SK-N-SH (cell line): ENCODE data around the gene RGS7. TPM values are rescaled to one million over a fixed set of nuclear protein-coding genes. Genes with fewer than 3 reads are reported as not detected.

Source experiments
- CTCF ChIA-PET: fragments of 300-600, 350-600 bp; formaldehyde crosslinking; extraction: SDS; loops from one replicate; lab custom pipeline; 2021; lab: Yijun Ruan, JAX
- POLR2A ChIA-PET: fragments of 350-600 bp; sonication (Branson Sonifier 250); formaldehyde crosslinking; extraction: SDS; loops from one replicate; lab custom pipeline; 2020; ENCODE audit warnings: antibody characterized with exemption, inconsistent platforms; lab: Yijun Ruan, JAX
- DNase-seq: peaks from one replicate; pipeline ENCODE4 v3.0.0; 2012
- H2AFZ ChIP-seq: fragments of 200-600 bp; sonication (generic); 2 replicates; pipeline ENCODE4 v1.8.1; 2016; ENCODE audit warnings: antibody characterized with exemption, mild to moderate bottlenecking, low read depth
- H3F3A ChIP-seq: fragments of 200-600 bp; sonication (generic); replicated peaks from 2 replicates; pipeline ENCODE3; 2016; ENCODE audit warnings: antibody characterized with exemption, mild to moderate bottlenecking; ENCODE audit not compliant: insufficient read depth
- H3K27ac ChIP-seq, 2 experiments: fragments of 200-500 bp in 1 of 2; fragments of 200-600 bp in 1 of 2; sonication (Bioruptor generic) in 1 of 2; sonication (generic), shearing (Covaris generic) in 1 of 2; 2 replicates each; pipeline versions ENCODE4 v1.5.1 to v1.6.1; 2014 to 2016; ENCODE audit warnings: low read depth in 2 of 2, inconsistent platforms in 1 of 2, low read length in 1 of 2, mild to moderate bottlenecking in 1 of 2, mixed read lengths in 1 of 2
- H3K27me3 ChIP-seq: fragments of 200-600 bp; sonication (generic), shearing (Covaris generic); 2 replicates; pipeline ENCODE4 v1.6.1; 2016; ENCODE audit warnings: mixed run types; ENCODE audit not compliant: insufficient read depth
- H3K36me3 ChIP-seq, 2 experiments: fragments of 200-500 bp in 1 of 2; fragments of 200-600 bp in 1 of 2; sonication (Bioruptor generic) in 1 of 2; sonication (generic) in 1 of 2; replicated peaks in 1 of 2; 2 replicates each; pipeline versions ENCODE3 to v1.5.1; 2014 to 2016; ENCODE audit warnings: low read length in 1 of 2, mild to moderate bottlenecking in 1 of 2; ENCODE audit not compliant: insufficient read depth in 2 of 2, control insufficient read depth in 1 of 2
- H3K4me1 ChIP-seq, 2 experiments: fragments of 200-500 bp in 1 of 2; fragments of 200-600 bp in 1 of 2; sonication (Bioruptor generic) in 1 of 2; sonication (generic), shearing (Covaris generic) in 1 of 2; 2 replicates each; pipeline versions ENCODE4 v1.5.1 to v1.6.1; 2014 to 2016; ENCODE audit warnings: low read depth in 1 of 2, low read length in 1 of 2, mixed run types in 1 of 2; ENCODE audit not compliant: insufficient read depth in 2 of 2, control insufficient read depth in 1 of 2
- H3K4me2 ChIP-seq: fragments of 200-600 bp; sonication (generic), shearing (Covaris generic); 2 replicates; pipeline ENCODE4 v1.6.1; 2017; ENCODE audit warnings: mixed run types
- H3K4me3 ChIP-seq, 2 experiments: fragments of 200-500 bp in 1 of 2; fragments of 200-600 bp in 1 of 2; sonication (Bioruptor generic) in 1 of 2; sonication (generic), shearing (Covaris generic) in 1 of 2; 2 replicates each; pipeline versions ENCODE4 v1.5.1 to v1.8.1; 2014 to 2016; ENCODE audit warnings: low read depth in 2 of 2, inconsistent platforms in 1 of 2, low read length in 1 of 2, mild to moderate bottlenecking in 1 of 2, mixed read lengths in 1 of 2, moderate library complexity in 1 of 2
- H3K79me2 ChIP-seq: fragments of 200-600 bp; sonication (generic); 2 replicates; pipeline ENCODE4 v1.8.1; 2017; ENCODE audit warnings: mild to moderate bottlenecking; ENCODE audit not compliant: insufficient read depth
- H3K9ac ChIP-seq: fragments of 200-600 bp; sonication (generic); 2 replicates; pipeline ENCODE4 v1.6.1; 2017; ENCODE audit warnings: mixed run types
- H3K9me2 ChIP-seq: fragments of 200-600 bp; sonication (generic); 2 replicates; pipeline ENCODE4 v1.6.1; 2017; ENCODE audit warnings: mixed run types
- H3K9me3 ChIP-seq: fragments of 200-600 bp; sonication (generic); 2 replicates; pipeline ENCODE4 v1.6.1; 2017; ENCODE audit warnings: mixed run types, mild to moderate bottlenecking, moderate library complexity
- H4K20me1 ChIP-seq: fragments of 200-600 bp; sonication (generic); 2 replicates; pipeline ENCODE4 v1.6.1; 2017; ENCODE audit warnings: mild to moderate bottlenecking, mixed run types; ENCODE audit not compliant: insufficient read depth
- CHD2 ChIP-seq: fragments of 150-350 bp; IDR thresholded peaks from 2 replicates; pipeline ENCODE4 v1.6.1; 2018; ENCODE audit warnings: low read length; ENCODE audit not compliant: partially characterized antibody
- ELF1 ChIP-seq: IDR thresholded peaks from 2 replicates; pipeline ENCODE4 v1.4.0; 2012
- EZH2phosphoT487 ChIP-seq: fragments of 200-600 bp; sonication (generic); IDR thresholded peaks from 2 replicates; pipeline ENCODE4 v1.6.1; 2017; ENCODE audit warnings: low read depth, mixed run types, mild to moderate bottlenecking, antibody characterized with exemption, moderate library complexity, borderline replicate concordance
- FOXM1 ChIP-seq: IDR thresholded peaks from 2 replicates; pipeline ENCODE4 v1.4.0; 2012; ENCODE audit warnings: low read depth, mild to moderate bottlenecking
- GATA2 ChIP-seq: sonication (generic); formaldehyde crosslinking; IDR thresholded peaks from 2 replicates; pipeline ENCODE4 v1.5.0; 2020; ENCODE audit warnings: mild to moderate bottlenecking, missing genetic modification reagents
- JUND ChIP-seq: IDR thresholded peaks from 2 replicates; pipeline ENCODE4 v1.4.0; 2012
- MEF2A ChIP-seq: IDR thresholded peaks from 2 replicates; pipeline ENCODE4 v1.4.0; 2012; ENCODE audit warnings: low read depth, borderline replicate concordance
- MXI1 ChIP-seq: IDR thresholded peaks from 2 replicates; pipeline ENCODE4 v1.6.1; 2012; ENCODE audit warnings: mild to moderate bottlenecking, low read depth, low read length, improper control_type of control experiment
- NFIC ChIP-seq: IDR thresholded peaks from 2 replicates; pipeline ENCODE4 v1.4.0; 2012; ENCODE audit warnings: borderline replicate concordance
- POLR2AphosphoS5 ChIP-seq: IDR thresholded peaks from 2 replicates; pipeline ENCODE4 v1.6.1; 2012; ENCODE audit warnings: low read depth, low read length
- RAD21 ChIP-seq: IDR thresholded peaks from 2 replicates; pipeline ENCODE4 v1.6.1; 2012; ENCODE audit warnings: mild to moderate bottlenecking, low read length
- RFX5 ChIP-seq: IDR thresholded peaks from 2 replicates; pipeline ENCODE4 v1.6.1; 2012; ENCODE audit warnings: mild to moderate bottlenecking, improper control_type of control experiment, low read length
- RXRA ChIP-seq: IDR thresholded peaks from 2 replicates; pipeline ENCODE4 v1.4.0; 2012; ENCODE audit warnings: low read depth, mild to moderate bottlenecking, borderline replicate concordance
- SIN3A ChIP-seq: IDR thresholded peaks from 2 replicates; pipeline ENCODE4 v1.6.1; 2012; ENCODE audit warnings: low read depth, mild to moderate bottlenecking, low read length, moderate library complexity, borderline replicate concordance
- SMC3 ChIP-seq: IDR thresholded peaks from 2 replicates; pipeline ENCODE4 v1.6.1; 2012; ENCODE audit warnings: low read depth, low read length, improper control_type of control experiment
- TAF1 ChIP-seq: IDR thresholded peaks from 2 replicates; pipeline ENCODE4 v1.6.1; 2012; ENCODE audit warnings: low read depth, mild to moderate bottlenecking, low read length, moderate library complexity, borderline replicate concordance
- TEAD4 ChIP-seq: IDR thresholded peaks from 2 replicates; pipeline ENCODE4 v1.4.0; 2012; ENCODE audit warnings: mild to moderate bottlenecking, borderline replicate concordance; ENCODE audit not compliant: insufficient read depth
- whole genome bisulfite sequencing: methylation state at CpG from one replicate; pipeline ENCODE4 v1.1.6; 2017; ENCODE audit warnings: low lambda C conversion rate; 5-methylcytosine and 5-hydroxymethylcytosine counted together
- polyA plus RNA-seq, 3 experiments: library from polyadenylated mRNA; depleted of rRNA; stranded (reverse); fragments of >200 nt; gene quantifications; 2 replicates each; pipeline ENCODE4 v1.2.3, GENCODE V29; 2012
- TF ChIP-seq, protein P1 (sequence below): IDR thresholded peaks from 2 replicates; pipeline ENCODE4 v1.4.0; 2012; ENCODE audit warnings: low read depth, borderline replicate concordance
- TF ChIP-seq, protein P2 (sequence below): fragments of 200-600 bp; sonication (generic); IDR thresholded peaks from 2 replicates; pipeline ENCODE4 v1.6.1; 2017; ENCODE audit warnings: antibody characterized with exemption, mild to moderate bottlenecking, moderate library complexity
- TF ChIP-seq, protein P3 (sequence below): IDR thresholded peaks from 2 replicates; pipeline ENCODE4 v1.4.0; 2012; ENCODE audit warnings: low read depth, borderline replicate concordance

The RGS7 gene
- polyA plus RNA-seq, 1 of the 3 experiments (the other 2 are of a cell fraction), result 0.36 TPM

DNA sequence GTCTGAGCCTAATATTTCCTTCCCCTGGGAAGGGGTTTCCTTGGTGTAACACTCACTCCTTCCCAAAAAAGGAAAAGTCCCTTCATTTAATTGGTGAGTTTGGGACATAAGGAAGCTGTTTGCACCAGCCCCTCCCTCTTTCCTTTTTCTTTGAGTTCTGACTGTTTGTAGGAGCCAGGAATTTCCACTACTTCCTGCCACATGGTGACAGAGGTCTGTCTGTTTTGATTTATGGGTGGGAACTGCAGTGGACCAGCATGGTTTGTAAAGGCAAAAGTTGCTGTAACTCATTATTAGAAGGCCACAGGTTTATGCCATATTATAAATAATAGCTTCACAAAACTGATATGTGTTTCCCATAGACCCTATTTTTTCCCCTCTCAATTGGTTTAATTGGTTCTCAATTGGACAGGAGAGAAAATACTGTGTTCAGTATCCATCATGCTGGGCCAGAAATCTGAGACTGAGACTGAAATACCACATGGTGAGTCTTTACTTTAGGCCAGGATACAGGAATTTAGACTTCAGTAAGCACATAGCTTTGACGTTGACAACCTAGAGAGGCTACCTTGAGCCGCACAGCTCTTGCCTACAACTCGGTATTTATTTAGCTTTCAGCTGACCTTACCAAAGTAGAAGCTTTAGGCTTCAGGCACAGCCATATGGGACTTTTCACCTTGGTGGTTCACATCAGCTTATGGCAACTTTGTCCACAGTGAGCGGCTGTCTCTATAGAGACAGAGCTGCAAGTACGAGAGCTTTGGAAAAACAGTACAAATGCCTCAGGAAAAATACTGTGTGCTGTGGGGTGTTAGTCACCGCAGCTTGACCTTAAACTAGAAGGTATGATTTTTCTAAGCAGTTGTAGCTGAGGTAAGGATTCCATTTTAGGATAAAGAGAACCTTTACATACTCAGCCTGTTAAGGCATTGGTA, 40.0 kb upstream of the RGS7 start:
- ChIA-PET CTCF (interaction anchor here (0.8 to 1.0 kb wide), 2 partner anchors 13 to 509 kb away, joined by 3 read pairs; no protein-coding TSS in a partner anchor), POLR2A (no interaction called here)
- H3K4me1 ChIP-seq, result no peaks in the 10 kb centered on the region; a peak in 2 of 4 replicates
- no peaks in the 10 kb centered on the region for H4K20me1 ChIP-seq
- no peaks in the 10 kb centered on the region for H3K27me3 ChIP-seq
- TF ChIP-seq, protein P1, sequence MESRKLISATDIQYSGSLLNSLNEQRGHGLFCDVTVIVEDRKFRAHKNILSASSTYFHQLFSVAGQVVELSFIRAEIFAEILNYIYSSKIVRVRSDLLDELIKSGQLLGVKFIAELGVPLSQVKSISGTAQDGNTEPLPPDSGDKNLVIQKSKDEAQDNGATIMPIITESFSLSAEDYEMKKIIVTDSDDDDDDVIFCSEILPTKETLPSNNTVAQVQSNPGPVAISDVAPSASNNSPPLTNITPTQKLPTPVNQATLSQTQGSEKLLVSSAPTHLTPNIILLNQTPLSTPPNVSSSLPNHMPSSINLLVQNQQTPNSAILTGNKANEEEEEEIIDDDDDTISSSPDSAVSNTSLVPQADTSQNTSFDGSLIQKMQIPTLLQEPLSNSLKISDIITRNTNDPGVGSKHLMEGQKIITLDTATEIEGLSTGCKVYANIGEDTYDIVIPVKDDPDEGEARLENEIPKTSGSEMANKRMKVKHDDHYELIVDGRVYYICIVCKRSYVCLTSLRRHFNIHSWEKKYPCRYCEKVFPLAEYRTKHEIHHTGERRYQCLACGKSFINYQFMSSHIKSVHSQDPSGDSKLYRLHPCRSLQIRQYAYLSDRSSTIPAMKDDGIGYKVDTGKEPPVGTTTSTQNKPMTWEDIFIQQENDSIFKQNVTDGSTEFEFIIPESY, result no peak
- no peak for TF ChIP-seq TEAD4
- TF ChIP-seq TAF1, result no peak
- TF ChIP-seq CHD2, result no peak
- TF ChIP-seq MEF2A, result no peak
- TF ChIP-seq, protein P2, sequence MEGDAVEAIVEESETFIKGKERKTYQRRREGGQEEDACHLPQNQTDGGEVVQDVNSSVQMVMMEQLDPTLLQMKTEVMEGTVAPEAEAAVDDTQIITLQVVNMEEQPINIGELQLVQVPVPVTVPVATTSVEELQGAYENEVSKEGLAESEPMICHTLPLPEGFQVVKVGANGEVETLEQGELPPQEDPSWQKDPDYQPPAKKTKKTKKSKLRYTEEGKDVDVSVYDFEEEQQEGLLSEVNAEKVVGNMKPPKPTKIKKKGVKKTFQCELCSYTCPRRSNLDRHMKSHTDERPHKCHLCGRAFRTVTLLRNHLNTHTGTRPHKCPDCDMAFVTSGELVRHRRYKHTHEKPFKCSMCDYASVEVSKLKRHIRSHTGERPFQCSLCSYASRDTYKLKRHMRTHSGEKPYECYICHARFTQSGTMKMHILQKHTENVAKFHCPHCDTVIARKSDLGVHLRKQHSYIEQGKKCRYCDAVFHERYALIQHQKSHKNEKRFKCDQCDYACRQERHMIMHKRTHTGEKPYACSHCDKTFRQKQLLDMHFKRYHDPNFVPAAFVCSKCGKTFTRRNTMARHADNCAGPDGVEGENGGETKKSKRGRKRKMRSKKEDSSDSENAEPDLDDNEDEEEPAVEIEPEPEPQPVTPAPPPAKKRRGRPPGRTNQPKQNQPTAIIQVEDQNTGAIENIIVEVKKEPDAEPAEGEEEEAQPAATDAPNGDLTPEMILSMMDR, result no peak
- no peak for TF ChIP-seq MXI1
- no peak for TF ChIP-seq RFX5
- no peak for TF ChIP-seq FOXM1
- TF ChIP-seq ELF1, result no peak
- no peak for TF ChIP-seq RXRA
- TF ChIP-seq POLR2AphosphoS5, result no peak
- no peak for TF ChIP-seq GATA2
- TF ChIP-seq RAD21, result no peak
- TF ChIP-seq SMC3, result no peak
- TF ChIP-seq JUND, result no peak
- TF ChIP-seq EZH2phosphoT487, result no peak
- no peak for TF ChIP-seq SIN3A
- no peak for TF ChIP-seq NFIC
- TF ChIP-seq, protein P3, sequence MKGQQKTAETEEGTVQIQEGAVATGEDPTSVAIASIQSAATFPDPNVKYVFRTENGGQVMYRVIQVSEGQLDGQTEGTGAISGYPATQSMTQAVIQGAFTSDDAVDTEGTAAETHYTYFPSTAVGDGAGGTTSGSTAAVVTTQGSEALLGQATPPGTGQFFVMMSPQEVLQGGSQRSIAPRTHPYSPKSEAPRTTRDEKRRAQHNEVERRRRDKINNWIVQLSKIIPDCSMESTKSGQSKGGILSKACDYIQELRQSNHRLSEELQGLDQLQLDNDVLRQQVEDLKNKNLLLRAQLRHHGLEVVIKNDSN, result no peak
- no peak for DNase-seq
- no peak overlapping the region for H3K4me2 ChIP-seq
- no peak overlapping the region for H2AFZ ChIP-seq
- no peaks in the 10 kb centered on the region for H3F3A ChIP-seq
- no peak overlapping the region for H3K27ac ChIP-seq
- WGBS, result 39% methylated on average over 6 of the region's 6 CpGs
- no peak overlapping the region for H3K9ac ChIP-seq
- H3K4me3 ChIP-seq, result no peak overlapping the region
- H3K79me2 ChIP-seq, result no peaks in the 10 kb centered on the region
- H3K36me3 ChIP-seq, result no peaks in the 10 kb centered on the region
- no peaks in the 10 kb centered on the region for H3K9me2 ChIP-seq
- H3K9me3 ChIP-seq, result no peaks in the 10 kb centered on the region
